ENCODE results near the gene ADAM10.

The ADAM10 gene

GRCh38 chr15:58597943-58598828, 151.3 kb downstream of the ADAM10 start:
- TF ChIP-seq CTCF (IDR thresholded peaks at IDR 0.05; ENCODE audit: low read depth, low read length) = no peak
- DNase-seq (ENCODE audit: extremely low read depth, low read depth) = no peak

GRCh38 chr15:58595516-58596263, 153.8 kb downstream of the ADAM10 start:
- TF ChIP-seq CTCF (IDR thresholded peaks at IDR 0.05; ENCODE audit: low read depth, low read length) = no peak
- no peak for DNase-seq (ENCODE audit: extremely low read depth, low read depth)

- no peak for TF ChIP-seq CTCF (IDR thresholded peaks at IDR 0.05; ENCODE audit: low read depth, low read length)
These were observed 154.6 kb downstream of the ADAM10 start for GRCh38 chr15:58594898-58595297.

GRCh38 chr15:58593870-58594269, 155.6 kb downstream of the ADAM10 start:
- no peak for DNase-seq (ENCODE audit: extremely low read depth, low read depth)
- no peak for TF ChIP-seq CTCF (IDR thresholded peaks at IDR 0.05; ENCODE audit: low read depth, low read length)

More at GRCh38 chr15:58594898-58595297, 154.6 kb downstream of the ADAM10 start:
- no peak for DNase-seq (ENCODE audit: extremely low read depth, low read depth)

- no peak for TF ChIP-seq CTCF (IDR thresholded peaks at IDR 0.05; ENCODE audit: low read depth, low read length)
- DNase-seq (ENCODE audit: extremely low read depth, low read depth) = no peak
These were observed 158.6 kb downstream of the ADAM10 start for GRCh38 chr15:58590926-58591325.

GRCh38 chr15:58590236-58590635, 159.3 kb downstream of the ADAM10 start:
- no peak for TF ChIP-seq CTCF (IDR thresholded peaks at IDR 0.05; ENCODE audit: low read depth, low read length)
- no peak for DNase-seq (ENCODE audit: extremely low read depth, low read depth)

- DNase-seq (ENCODE audit: extremely low read depth, low read depth) = no peak
- TF ChIP-seq CTCF (IDR thresholded peaks at IDR 0.05; ENCODE audit: low read depth, low read length) = no peak
These were observed 160.5 kb downstream of the ADAM10 start for GRCh38 chr15:58589047-58589446.
